Endometrial microvascular endothelial cells (primary cell): Measurements from ENCODE around the gene PKN1. TPM values are rescaled to one million over a fixed set of nuclear protein-coding genes. Genes with fewer than 3 reads are reported as not detected.
"Not testable (repeated sequence)": the region's sequence is repeated elsewhere in the genome, so short reads cannot be mapped to it uniquely, and the experiment has no call there.

Source experiments
- in situ Hi-C: cut with HindIII; loops from 2 replicates; pipeline ENCODE4 v1.10.0; 2017; ENCODE audit warnings: low sequenced_read_pairs, low pct_unique_long_range_greater_than_20kb; ENCODE audit errors: inconsistent ontology term
- total RNA-seq: library from RNA; depleted of rRNA; stranded (reverse); fragments of >200 nt; gene quantifications from one replicate; pipeline ENCODE4 v1.2.3, GENCODE V29; 2015; ENCODE audit errors: inconsistent ontology term

The PKN1 gene
- total RNA-seq, result 237 TPM

- in situ Hi-C loops, result no loop called here
Observed at GRCh38 chr19:14432791-14433553, at the start of gene PKN1. TSS of gene PKN1 (plus strand) at chr19:14433306. CDS start at chr19:14433522, 216 bp downstream.

GRCh38 chr19:14383661-14384555, 49.2 kb upstream of the PKN1 start:
- in situ Hi-C loops, result no loop called here

GRCh38 chr19:14385492-14385891, 47.6 kb upstream of the PKN1 start:
- in situ Hi-C loops, result no loop called here

GRCh38 chr19:14390548-14390947, 42.6 kb upstream of the PKN1 start:
- in situ Hi-C loops, result no loop called here

- in situ Hi-C loops, result no loop called here
Observed at GRCh38 chr19:14391156-14391821, 41.8 kb upstream of the PKN1 start.

- in situ Hi-C loops, result no loop called here
Observed at GRCh38 chr19:14393329-14393728, 39.8 kb upstream of the PKN1 start.

- in situ Hi-C loops, result no loop called here
Observed at GRCh38 chr19:14394167-14394566, 38.9 kb upstream of the PKN1 start.

GRCh38 chr19:14395262-14395661, 37.8 kb upstream of the PKN1 start:
- in situ Hi-C loops, result no loop called here

GRCh38 chr19:14395710-14396336, 37.3 kb upstream of the PKN1 start:
- in situ Hi-C loops, result no loop called here

- in situ Hi-C loops, result not testable (repeated sequence)
Observed at GRCh38 chr19:14396730-14397129, 36.4 kb upstream of the PKN1 start.

- in situ Hi-C loops, result not testable (repeated sequence)
Observed at GRCh38 chr19:14397168-14397567, 35.9 kb upstream of the PKN1 start.

- in situ Hi-C loops, result no loop called here
Observed at GRCh38 chr19:14400951-14401431, 32.1 kb upstream of the PKN1 start.

GRCh38 chr19:14401468-14402195, 31.5 kb upstream of the PKN1 start:
- in situ Hi-C loops, result no loop called here

- in situ Hi-C loops, result no loop called here
Observed at GRCh38 chr19:14402332-14403144, 30.6 kb upstream of the PKN1 start.

GRCh38 chr19:14403145-14403930, 29.8 kb upstream of the PKN1 start:
- in situ Hi-C loops, result not testable (repeated sequence)

GRCh38 chr19:14404312-14404711, 28.8 kb upstream of the PKN1 start:
- in situ Hi-C loops, result no loop called here

- in situ Hi-C loops, result no loop called here
Observed at GRCh38 chr19:14405380-14405757, 27.7 kb upstream of the PKN1 start.
